Activated CD8-positive, alpha-beta memory T cell treated with anti-CD3 and anti-CD28 coated beads, Interleukin-2, amount 50 U/mL, for 1 hour (primary cell): ENCODE results near the gene OBP2B.

Experiments used
- DNase-seq: peaks from one replicate; pipeline ENCODE4 v3.0.0-alpha.2; 2020; ENCODE audit errors: extremely low read depth

Gene OBP2B

GRCh38 chr9:133167096-133167730 lies 41.8 kb downstream of the OBP2B start:
- DNase-seq, result no peak

GRCh38 chr9:133166392-133166791 lies 42.7 kb downstream of the OBP2B start:
- no peak for DNase-seq

GRCh38 chr9:133165452-133165730 lies 43.7 kb downstream of the OBP2B start:
- no peak for DNase-seq

GRCh38 chr9:133164191-133164590 lies 44.9 kb downstream of the OBP2B start:
- no peak for DNase-seq

GRCh38 chr9:133163504-133164172 lies 45.4 kb downstream of the OBP2B start, which contains the start of gene GBGT1:
GBGT1 (minus strand) TSS chr9:133163914; CDS start chr9:133162412, 1,502 bp downstream.
- no peak for DNase-seq

GRCh38 chr9:133162861-133163503 lies 46.1 kb downstream of the OBP2B start:
- DNase-seq, result no peak

GRCh38 chr9:133161547-133161950 lies 47.5 kb downstream of the OBP2B start:
- no peak for DNase-seq

- DNase-seq, result no peak
Measured at GRCh38 chr9:133160742-133161546, 48.1 kb downstream of the OBP2B start.

- no peak for DNase-seq
Measured at GRCh38 chr9:133158695-133159094, 50.4 kb downstream of the OBP2B start.
